Keratinocyte (primary cell): ENCODE results near the gene GRK5.

ENCODE experiments used
- EZH2 ChIP-seq: IDR thresholded peaks from one replicate; pipeline ENCODE4 v1.6.1; 2012; ENCODE audit warnings: inconsistent platforms, mild to moderate bottlenecking, low read length, moderate library complexity
- TF ChIP-seq, protein P1 (sequence below), 3 experiments: IDR thresholded peaks in 1 of 3; conservative IDR thresholded peaks in 1 of 3; optimal IDR thresholded peaks in 1 of 3; 2 replicates in 2 of 3; 3 replicates in 1 of 3; pipeline versions ENCODE3 to v1.5.1; 2011; ENCODE audit warnings: low read length in 3 of 3, mild to moderate bottlenecking in 3 of 3, moderate library complexity in 2 of 3, control low read depth in 1 of 3, inconsistent platforms in 1 of 3; ENCODE audit not compliant: insufficient read depth in 2 of 3; ENCODE audit errors: extremely low read depth in 1 of 3

DNA sequence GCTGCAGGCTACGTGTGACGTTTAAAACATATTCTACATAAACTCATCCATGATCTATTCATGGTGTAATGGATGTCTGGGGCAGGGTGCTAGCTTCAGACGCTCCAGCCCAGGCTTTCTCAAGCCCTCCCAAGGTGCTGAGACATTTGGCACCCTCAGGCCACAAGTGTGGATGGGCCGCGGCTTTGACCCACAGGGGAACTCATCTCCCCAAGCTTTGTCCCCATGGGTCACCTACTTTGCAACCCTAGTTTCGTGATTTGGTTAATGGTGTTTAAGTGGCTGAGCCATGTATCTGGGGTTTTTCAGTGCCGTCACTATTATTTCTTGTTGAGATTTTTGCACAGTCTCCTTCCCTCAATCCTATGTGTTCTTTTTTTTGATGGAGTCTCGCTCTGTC lies 66.0 kb downstream of the GRK5 start:
- TF ChIP-seq, protein P1, sequence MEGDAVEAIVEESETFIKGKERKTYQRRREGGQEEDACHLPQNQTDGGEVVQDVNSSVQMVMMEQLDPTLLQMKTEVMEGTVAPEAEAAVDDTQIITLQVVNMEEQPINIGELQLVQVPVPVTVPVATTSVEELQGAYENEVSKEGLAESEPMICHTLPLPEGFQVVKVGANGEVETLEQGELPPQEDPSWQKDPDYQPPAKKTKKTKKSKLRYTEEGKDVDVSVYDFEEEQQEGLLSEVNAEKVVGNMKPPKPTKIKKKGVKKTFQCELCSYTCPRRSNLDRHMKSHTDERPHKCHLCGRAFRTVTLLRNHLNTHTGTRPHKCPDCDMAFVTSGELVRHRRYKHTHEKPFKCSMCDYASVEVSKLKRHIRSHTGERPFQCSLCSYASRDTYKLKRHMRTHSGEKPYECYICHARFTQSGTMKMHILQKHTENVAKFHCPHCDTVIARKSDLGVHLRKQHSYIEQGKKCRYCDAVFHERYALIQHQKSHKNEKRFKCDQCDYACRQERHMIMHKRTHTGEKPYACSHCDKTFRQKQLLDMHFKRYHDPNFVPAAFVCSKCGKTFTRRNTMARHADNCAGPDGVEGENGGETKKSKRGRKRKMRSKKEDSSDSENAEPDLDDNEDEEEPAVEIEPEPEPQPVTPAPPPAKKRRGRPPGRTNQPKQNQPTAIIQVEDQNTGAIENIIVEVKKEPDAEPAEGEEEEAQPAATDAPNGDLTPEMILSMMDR (optimal IDR thresholded peaks at IDR 0.05 in 1 of 3, IDR thresholded peaks at IDR 0.05 in 1 of 3, conservative IDR thresholded peaks at IDR 0.05 in 1 of 3; ENCODE audit: extremely low read depth in 1 of 3, insufficient read depth in 2 of 3, low read length in 3 of 3), result no peak
- TF ChIP-seq EZH2, result no peak
